Endothelial cell of umbilical vein (primary cell): ENCODE measurements around the gene NSMCE3.

Source experiments
- EZH2 ChIP-seq: IDR thresholded peaks from 2 replicates; pipeline ENCODE4 v1.6.1; 2012; ENCODE audit warnings: borderline replicate concordance, low read depth, mild to moderate bottlenecking, moderate library complexity, low read length, inconsistent platforms; ENCODE audit not compliant: severe bottlenecking
- JUN ChIP-seq: IDR thresholded peaks from 2 replicates; pipeline ENCODE4 v1.6.1; 2011; ENCODE audit warnings: borderline replicate concordance, low read depth; ENCODE audit not compliant: insufficient read length, insufficient read depth
- MYC ChIP-seq: IDR thresholded peaks from one replicate; pipeline ENCODE4 v1.6.1; 2011; ENCODE audit warnings: mild to moderate bottlenecking, low read depth, low read length
- POLR2A ChIP-seq: IDR thresholded peaks from 2 replicates; pipeline ENCODE4 v1.6.1; 2012; ENCODE audit warnings: low read depth, mild to moderate bottlenecking, control low read depth, low read length
- POLR2AphosphoS5 ChIP-seq: IDR thresholded peaks from 2 replicates; pipeline ENCODE4 v1.6.1; 2012; ENCODE audit warnings: low read depth, mild to moderate bottlenecking, control low read depth, low read length, moderate library complexity; ENCODE audit not compliant: insufficient read depth
- TF ChIP-seq, protein P1 (sequence below), 2 donors: IDR thresholded peaks; 1 replicate in 1 of 2; 2 replicates in 1 of 2; pipeline ENCODE4 v1.5.1; 2011; ENCODE audit warnings: low read length in 2 of 2, mild to moderate bottlenecking in 2 of 2, moderate library complexity in 2 of 2, control low read depth in 1 of 2, inconsistent platforms in 1 of 2, low read depth in 1 of 2; ENCODE audit not compliant: insufficient read depth in 1 of 2; ENCODE audit errors: extremely low read depth in 1 of 2
- TF ChIP-seq, protein P2 (sequence below): IDR thresholded peaks from 2 replicates; pipeline ENCODE4 v1.6.1; 2011; ENCODE audit not compliant: insufficient read depth, insufficient read length

DNA sequence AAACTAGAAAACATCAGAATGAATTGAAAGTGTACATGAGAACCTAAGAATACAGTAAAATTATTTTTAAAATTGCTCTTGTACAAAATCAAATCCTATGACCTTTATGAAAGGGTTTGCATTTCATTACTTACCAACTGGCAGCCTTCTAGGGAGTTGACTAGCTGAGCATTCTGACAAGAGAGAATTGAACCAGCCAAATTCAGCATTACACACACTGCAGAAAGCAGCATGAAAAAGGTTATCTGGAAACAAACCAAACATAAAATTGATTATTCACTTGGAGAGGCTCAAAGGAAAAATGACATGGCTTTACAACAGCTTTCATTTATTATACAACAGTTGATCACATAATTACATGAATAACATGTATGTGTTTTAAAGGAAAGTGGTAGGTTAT, 17.4 kb downstream of the NSMCE3 start:
- TF ChIP-seq, protein P1, sequence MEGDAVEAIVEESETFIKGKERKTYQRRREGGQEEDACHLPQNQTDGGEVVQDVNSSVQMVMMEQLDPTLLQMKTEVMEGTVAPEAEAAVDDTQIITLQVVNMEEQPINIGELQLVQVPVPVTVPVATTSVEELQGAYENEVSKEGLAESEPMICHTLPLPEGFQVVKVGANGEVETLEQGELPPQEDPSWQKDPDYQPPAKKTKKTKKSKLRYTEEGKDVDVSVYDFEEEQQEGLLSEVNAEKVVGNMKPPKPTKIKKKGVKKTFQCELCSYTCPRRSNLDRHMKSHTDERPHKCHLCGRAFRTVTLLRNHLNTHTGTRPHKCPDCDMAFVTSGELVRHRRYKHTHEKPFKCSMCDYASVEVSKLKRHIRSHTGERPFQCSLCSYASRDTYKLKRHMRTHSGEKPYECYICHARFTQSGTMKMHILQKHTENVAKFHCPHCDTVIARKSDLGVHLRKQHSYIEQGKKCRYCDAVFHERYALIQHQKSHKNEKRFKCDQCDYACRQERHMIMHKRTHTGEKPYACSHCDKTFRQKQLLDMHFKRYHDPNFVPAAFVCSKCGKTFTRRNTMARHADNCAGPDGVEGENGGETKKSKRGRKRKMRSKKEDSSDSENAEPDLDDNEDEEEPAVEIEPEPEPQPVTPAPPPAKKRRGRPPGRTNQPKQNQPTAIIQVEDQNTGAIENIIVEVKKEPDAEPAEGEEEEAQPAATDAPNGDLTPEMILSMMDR (IDR thresholded peaks at IDR 0.05; ENCODE audit: extremely low read depth in 1 of 2, insufficient read depth in 1 of 2, low read depth in 1 of 2, low read length in 2 of 2) = no peak
- no peak for TF ChIP-seq MYC
- no peak for TF ChIP-seq POLR2A
- no peak for TF ChIP-seq POLR2AphosphoS5
- TF ChIP-seq, protein P2, sequence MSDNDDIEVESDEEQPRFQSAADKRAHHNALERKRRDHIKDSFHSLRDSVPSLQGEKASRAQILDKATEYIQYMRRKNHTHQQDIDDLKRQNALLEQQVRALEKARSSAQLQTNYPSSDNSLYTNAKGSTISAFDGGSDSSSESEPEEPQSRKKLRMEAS = no peak
- TF ChIP-seq EZH2 = no peak
- TF ChIP-seq JUN = no peak
